ENCODE measurements around the gene PTER. TPM values are rescaled to one million over a fixed set of nuclear protein-coding genes. Genes with fewer than 3 reads are reported as not detected.

Gene PTER, protein sequence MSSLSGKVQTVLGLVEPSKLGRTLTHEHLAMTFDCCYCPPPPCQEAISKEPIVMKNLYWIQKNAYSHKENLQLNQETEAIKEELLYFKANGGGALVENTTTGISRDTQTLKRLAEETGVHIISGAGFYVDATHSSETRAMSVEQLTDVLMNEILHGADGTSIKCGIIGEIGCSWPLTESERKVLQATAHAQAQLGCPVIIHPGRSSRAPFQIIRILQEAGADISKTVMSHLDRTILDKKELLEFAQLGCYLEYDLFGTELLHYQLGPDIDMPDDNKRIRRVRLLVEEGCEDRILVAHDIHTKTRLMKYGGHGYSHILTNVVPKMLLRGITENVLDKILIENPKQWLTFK
- 12.3 to 19.7 TPM (median 16.9 TPM) in 5 replicates for total RNA-seq (2022; extraction: Qiagen RNA extraction)

DNA sequence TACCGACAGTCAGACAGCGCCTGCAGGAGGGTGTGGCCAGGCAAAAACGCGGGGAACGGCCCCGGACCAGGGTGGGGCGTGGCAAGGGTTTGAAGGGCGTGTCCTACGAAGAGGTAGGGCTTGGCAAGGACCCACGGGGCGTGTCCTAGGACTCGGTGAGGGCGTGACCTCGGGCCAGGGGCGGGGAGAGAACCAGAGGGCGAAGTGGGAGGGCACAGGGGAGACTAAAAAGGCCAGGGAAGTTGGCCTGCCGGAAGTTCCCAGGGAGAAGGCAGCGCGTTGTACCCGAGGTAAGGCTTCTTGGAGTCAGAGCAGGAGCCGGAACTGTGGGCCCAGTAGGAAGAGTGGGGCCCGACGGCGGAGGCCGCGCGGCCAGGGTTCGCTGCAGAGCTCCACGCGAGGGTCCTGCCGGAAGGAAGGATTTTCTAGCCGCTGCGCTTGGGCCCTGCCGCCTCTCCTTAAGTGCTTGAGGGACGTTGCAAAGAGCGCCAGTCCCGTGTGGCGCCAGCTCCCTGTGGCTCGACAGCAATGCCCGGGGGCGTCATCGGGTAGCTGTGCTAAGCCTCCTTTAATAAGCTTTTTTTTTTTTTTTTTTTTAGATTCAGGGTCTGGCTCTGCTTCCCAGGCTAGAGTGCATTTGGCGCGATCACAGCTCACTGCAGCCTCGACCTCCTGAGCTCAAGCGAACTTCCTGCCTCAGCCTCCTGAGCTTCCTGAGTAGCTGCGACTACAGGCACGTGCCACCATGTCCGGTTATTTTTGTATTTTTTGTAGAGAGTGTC lies at the start of gene PTER:
Gene PTER (plus strand): TSS at position 253 of the 782 bp plus-strand sequence. CDS start 47,375 bp downstream, outside the sequence.

DNA sequence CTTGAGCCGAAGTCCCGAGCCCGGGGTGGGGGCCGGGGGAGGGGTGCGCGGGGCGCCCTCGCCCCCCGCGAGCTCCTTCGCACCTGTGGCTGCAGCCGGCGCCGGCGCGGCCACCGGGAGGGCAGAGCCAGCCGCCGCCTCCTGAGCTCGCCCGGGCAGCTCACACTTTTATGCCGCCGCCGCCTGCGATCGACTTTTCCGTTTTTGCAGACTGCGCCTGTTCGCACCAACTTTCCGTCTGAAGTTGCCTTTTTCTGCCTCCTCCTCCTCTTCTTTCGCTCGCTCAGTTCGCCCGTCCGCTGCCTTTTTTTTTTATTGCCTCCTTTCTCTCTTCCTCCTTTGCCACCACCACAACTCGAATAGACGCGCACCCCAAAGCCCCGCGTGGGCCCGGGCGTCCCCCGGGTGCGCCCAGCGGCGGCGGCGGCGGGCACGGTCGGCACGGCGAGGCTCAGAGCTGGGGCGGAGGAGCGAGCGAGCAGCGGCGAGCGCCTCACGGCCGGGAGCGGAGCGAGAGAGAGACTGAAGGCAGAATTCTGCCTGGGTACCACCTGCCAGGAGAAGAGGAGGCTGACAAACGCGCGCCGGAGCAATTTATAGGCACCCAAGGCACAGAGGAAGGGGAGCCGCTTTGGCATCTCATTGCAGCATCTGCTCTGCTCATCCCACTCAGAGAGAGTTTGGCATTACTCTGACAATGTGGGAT lies 84.7 kb downstream of the PTER start, which contains the start of gene C1QL3:
Gene C1QL3 (minus strand): TSS at position 569 of the 706 bp plus-strand sequence. CDS start 814 bp downstream, outside the sequence.

Other genes starting within 250 kb of the PTER start
- gene C1QL3, start 84.9 kb downstream of the PTER start, total RNA-seq (2022; extraction: Qiagen RNA extraction), result 0.05 TPM in 1 of 5 replicates, not detected in the others